ENCODE data around the gene CLEC2A. TPM values are rescaled to one million over a fixed set of nuclear protein-coding genes. Genes with fewer than 3 reads are reported as not detected.

The CLEC2A gene
- total RNA-seq, 6 experiments from 2014 or later: not detected

DNA sequence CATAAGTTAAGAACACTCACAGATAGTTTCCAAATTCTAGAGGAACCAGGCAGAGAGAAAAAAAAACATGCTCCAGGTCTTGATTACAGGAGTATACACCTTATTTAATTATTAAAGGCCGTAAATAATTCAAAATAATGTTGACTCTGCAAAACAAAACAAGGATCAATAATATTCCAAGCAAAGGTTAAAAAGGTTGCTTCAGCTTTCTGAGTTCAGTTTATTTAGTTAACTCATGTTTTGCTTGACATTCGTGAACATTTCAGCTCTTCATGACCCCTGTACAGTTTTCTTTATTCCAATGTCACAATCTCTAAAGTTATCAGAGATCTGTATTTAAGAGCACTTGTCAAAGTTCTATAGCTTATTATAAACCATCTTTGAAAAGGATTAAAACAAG is 31.2 kb downstream of the CLEC2A start:
- H3K27me3 ChIP-seq: no peaks in the 10 kb centered on the region
- WGBS (ENCODE audit: insufficient coverage, low coverage, low lambda C conversion rate, missing lambda C conversion rate): 27% methylated on average over 2 of the region's 2 CpGs
- no peaks in the 10 kb centered on the region for H3K36me3 ChIP-seq
- TF ChIP-seq, protein P1, sequence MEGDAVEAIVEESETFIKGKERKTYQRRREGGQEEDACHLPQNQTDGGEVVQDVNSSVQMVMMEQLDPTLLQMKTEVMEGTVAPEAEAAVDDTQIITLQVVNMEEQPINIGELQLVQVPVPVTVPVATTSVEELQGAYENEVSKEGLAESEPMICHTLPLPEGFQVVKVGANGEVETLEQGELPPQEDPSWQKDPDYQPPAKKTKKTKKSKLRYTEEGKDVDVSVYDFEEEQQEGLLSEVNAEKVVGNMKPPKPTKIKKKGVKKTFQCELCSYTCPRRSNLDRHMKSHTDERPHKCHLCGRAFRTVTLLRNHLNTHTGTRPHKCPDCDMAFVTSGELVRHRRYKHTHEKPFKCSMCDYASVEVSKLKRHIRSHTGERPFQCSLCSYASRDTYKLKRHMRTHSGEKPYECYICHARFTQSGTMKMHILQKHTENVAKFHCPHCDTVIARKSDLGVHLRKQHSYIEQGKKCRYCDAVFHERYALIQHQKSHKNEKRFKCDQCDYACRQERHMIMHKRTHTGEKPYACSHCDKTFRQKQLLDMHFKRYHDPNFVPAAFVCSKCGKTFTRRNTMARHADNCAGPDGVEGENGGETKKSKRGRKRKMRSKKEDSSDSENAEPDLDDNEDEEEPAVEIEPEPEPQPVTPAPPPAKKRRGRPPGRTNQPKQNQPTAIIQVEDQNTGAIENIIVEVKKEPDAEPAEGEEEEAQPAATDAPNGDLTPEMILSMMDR (IDR thresholded peaks at IDR 0.05): no peak
- TF ChIP-seq POLR2A (IDR thresholded peaks at IDR 0.05): no peak
- intact Hi-C loops (cut with DNase I): no loop called here
- H3K4me1 ChIP-seq: peaks cover 0 to 19% (median 7%) of the 10 kb centered on the region in 4 donors
- H3K9me3 ChIP-seq: peaks cover 0 to 7% (median 0%) of the 10 kb centered on the region in 4 donors
- DNase-seq (no peak), ATAC-seq (peak; percentile 38 to 81 (median 76))
- peak overlapping the region in 2 of 3 donors; percentile 11 to 36 for H3K27ac ChIP-seq
- H3K4me3 ChIP-seq: no peak overlapping the region

DNA sequence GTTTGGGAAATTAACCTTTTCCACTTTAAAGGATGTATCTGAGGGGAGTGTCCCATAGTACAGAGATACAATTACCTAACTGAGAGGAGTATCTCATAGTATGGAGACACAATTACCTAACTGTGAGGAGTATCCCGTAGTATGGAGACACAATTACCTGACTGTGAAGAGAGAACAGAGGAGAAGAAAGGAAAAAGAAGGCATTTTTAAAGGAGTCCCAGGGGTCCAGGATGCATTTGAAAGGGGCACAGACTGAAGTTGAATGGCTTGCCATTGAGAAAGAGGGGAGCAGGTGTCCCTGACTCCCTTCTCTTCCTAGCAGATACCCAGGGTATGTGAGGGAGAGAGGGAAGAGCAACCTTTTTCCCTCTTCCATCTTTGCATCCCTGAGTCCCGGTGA is 33.0 kb downstream of the CLEC2A start:
- no peak overlapping the region for H3K4me3 ChIP-seq
- H3K36me3 ChIP-seq: no peaks in the 10 kb centered on the region
- DNase-seq (no peak), ATAC-seq (no peak)
- peaks cover 0 to 19% (median 7%) of the 10 kb centered on the region in 4 donors for H3K4me1 ChIP-seq
- intact Hi-C loops (cut with DNase I): no loop called here
- no peak overlapping the region for H3K27ac ChIP-seq
- TF ChIP-seq, protein P1 (IDR thresholded peaks at IDR 0.05): no peak
- no peak for TF ChIP-seq POLR2A (IDR thresholded peaks at IDR 0.05)
- H3K27me3 ChIP-seq: no peaks in the 10 kb centered on the region
- peaks cover 0 to 7% (median 0%) of the 10 kb centered on the region in 4 donors for H3K9me3 ChIP-seq
- 89% methylated on average over 1 of the region's 2 CpGs for WGBS (ENCODE audit: insufficient coverage, low coverage, low lambda C conversion rate, missing lambda C conversion rate)

DNA sequence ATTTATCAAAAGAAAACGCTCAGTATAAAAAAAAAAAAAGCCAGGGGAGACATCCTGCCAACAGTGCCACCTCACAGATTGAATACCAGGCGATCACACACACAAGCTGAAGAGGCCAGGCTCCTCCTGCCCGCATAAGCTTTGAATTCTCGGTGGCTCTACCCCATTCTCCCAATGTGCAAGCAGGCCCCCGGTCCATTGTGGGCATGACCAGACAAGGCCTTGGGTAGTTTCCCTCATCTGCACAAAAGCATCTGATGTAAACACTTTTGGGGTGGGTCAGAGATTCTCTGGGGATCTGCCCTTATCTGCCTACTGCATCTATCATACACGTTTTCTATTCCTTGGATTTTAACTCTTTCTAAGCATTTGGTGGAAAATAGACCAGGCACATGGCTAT is 34.6 kb downstream of the CLEC2A start:
- no peak for TF ChIP-seq POLR2A (IDR thresholded peaks at IDR 0.05)
- TF ChIP-seq, protein P1 (IDR thresholded peaks at IDR 0.05): no peak
- ATAC-seq: no peak
- Histone ChIP-seq H3K9me3 (peaks cover 0 to 5% (median 0%) of the 10 kb centered on the region in 4 donors), H3K27me3 (no peaks in the 10 kb centered on the region), H3K4me1 (peaks cover 0 to 19% (median 7%) of the 10 kb centered on the region in 4 donors), H3K4me3 (no peak overlapping the region), H3K27ac (no peak overlapping the region), H3K36me3 (no peaks in the 10 kb centered on the region)
- whole genome bisulfite sequencing (ENCODE audit: insufficient coverage, low coverage, low lambda C conversion rate, missing lambda C conversion rate): 78% methylated on average over 5 of the region's 6 CpGs
- intact Hi-C loops (cut with DNase I): no loop called here
- DNase-seq: no peak

GRCh38 chr12:9895215-9895971 is 36.8 kb downstream of the CLEC2A start:
- 71% methylated on average over 6 of the region's 6 CpGs for WGBS (ENCODE audit: insufficient coverage, low coverage, low lambda C conversion rate, missing lambda C conversion rate)
- intact Hi-C loops (cut with DNase I): no loop called here
- no peaks in the 10 kb centered on the region for H3K36me3 ChIP-seq
- H3K4me1 ChIP-seq: peaks cover 0 to 9% (median 3%) of the 10 kb centered on the region in 4 donors
- H3K4me3 ChIP-seq: no peak overlapping the region
- TF ChIP-seq POLR2A (IDR thresholded peaks at IDR 0.05): no peak
- TF ChIP-seq, protein P1 (IDR thresholded peaks at IDR 0.05): no peak
- no peak overlapping the region for H3K27ac ChIP-seq
- no peaks in the 10 kb centered on the region for H3K9me3 ChIP-seq
- ATAC-seq (no peak), DNase-seq (no peak)
- no peaks in the 10 kb centered on the region for H3K27me3 ChIP-seq
